Ishikawa (cell line): Measurements from ENCODE around the gene HFE.

Experiments
- CEBPB ChIP-seq: IDR thresholded peaks from 2 replicates; pipeline ENCODE4 v1.6.1; 2012
- CREB1 ChIP-seq: IDR thresholded peaks from 2 replicates; pipeline ENCODE4 v1.6.1; 2012; ENCODE audit warnings: low read depth
- EGR1 ChIP-seq: IDR thresholded peaks from 2 replicates; pipeline ENCODE4 v1.6.1; 2012
- EP300 ChIP-seq: IDR thresholded peaks from 2 replicates; pipeline ENCODE4 v1.6.1; 2012; ENCODE audit warnings: borderline replicate concordance
- FOXM1 ChIP-seq: IDR thresholded peaks from 2 replicates; pipeline ENCODE4 v1.6.1; 2012; ENCODE audit warnings: low read depth, borderline replicate concordance
- MAX ChIP-seq: IDR thresholded peaks from 2 replicates; pipeline ENCODE4 v1.6.1; 2012
- NFIC ChIP-seq: IDR thresholded peaks from 2 replicates; pipeline ENCODE4 v1.6.1; 2012
- RAD21 ChIP-seq: IDR thresholded peaks from 2 replicates; pipeline ENCODE4 v1.6.1; 2012; ENCODE audit warnings: low read depth
- REST ChIP-seq: IDR thresholded peaks from 2 replicates; pipeline ENCODE4 v1.6.1; 2012; ENCODE audit warnings: low read depth, mild to moderate bottlenecking
- TAF1 ChIP-seq: IDR thresholded peaks from 2 replicates; pipeline ENCODE4 v1.6.1; 2012; ENCODE audit warnings: low read depth, mild to moderate bottlenecking
- TCF12 ChIP-seq: IDR thresholded peaks from 2 replicates; pipeline ENCODE4 v1.6.1; 2012; ENCODE audit warnings: low read depth
- TEAD4 ChIP-seq: IDR thresholded peaks from 2 replicates; pipeline ENCODE4 v1.6.1; 2012
- YY1 ChIP-seq: IDR thresholded peaks from 2 replicates; pipeline ENCODE4 v1.6.1; 2012; ENCODE audit warnings: low read depth
- ZBTB7A ChIP-seq: IDR thresholded peaks from 2 replicates; pipeline ENCODE4 v1.6.1; 2012; ENCODE audit warnings: low read depth
- TF ChIP-seq, protein P1 (sequence below): IDR thresholded peaks from 2 replicates; pipeline ENCODE4 v1.6.1; 2012

HFE gene

GRCh38 chr6:26092443-26092842 is 5.2 kb downstream of the HFE start:
- TF ChIP-seq TCF12 = no peak
- no peak for TF ChIP-seq EGR1
- TF ChIP-seq CREB1 = no peak
- TF ChIP-seq TEAD4 = no peak
- no peak for TF ChIP-seq RAD21
- TF ChIP-seq NFIC = no peak
- TF ChIP-seq, protein P1, sequence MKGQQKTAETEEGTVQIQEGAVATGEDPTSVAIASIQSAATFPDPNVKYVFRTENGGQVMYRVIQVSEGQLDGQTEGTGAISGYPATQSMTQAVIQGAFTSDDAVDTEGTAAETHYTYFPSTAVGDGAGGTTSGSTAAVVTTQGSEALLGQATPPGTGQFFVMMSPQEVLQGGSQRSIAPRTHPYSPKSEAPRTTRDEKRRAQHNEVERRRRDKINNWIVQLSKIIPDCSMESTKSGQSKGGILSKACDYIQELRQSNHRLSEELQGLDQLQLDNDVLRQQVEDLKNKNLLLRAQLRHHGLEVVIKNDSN = no peak
- no peak for TF ChIP-seq REST
- no peak for TF ChIP-seq FOXM1
- no peak for TF ChIP-seq CEBPB
- TF ChIP-seq YY1 = no peak
- no peak for TF ChIP-seq TAF1
- TF ChIP-seq ZBTB7A = no peak

GRCh38 chr6:26094036-26094435 is 6.8 kb downstream of the HFE start:
- TF ChIP-seq REST (no peak), EP300 (no peak), CEBPB (no peak), YY1 (no peak), NFIC (no peak), RAD21 (no peak), FOXM1 (no peak), TCF12 (no peak), CREB1 (no peak), TEAD4 (no peak), EGR1 (no peak), TAF1 (no peak), MAX (no peak), ZBTB7A (no peak)
- TF ChIP-seq, protein P1 = no peak

- TF ChIP-seq RAD21 = peak; percentile 79
- TF ChIP-seq CEBPB = no peak
- TF ChIP-seq ZBTB7A = no peak
Measured at GRCh38 chr6:26097268-26097875, 10.1 kb downstream of the HFE start.

- TF ChIP-seq REST (no peak), FOXM1 (no peak), TEAD4 (no peak), NFIC (no peak), EP300 (no peak), YY1 (no peak), TCF12 (no peak), TAF1 (no peak), ZBTB7A (no peak), CEBPB (no peak), CREB1 (no peak), RAD21 (no peak), EGR1 (no peak)
- TF ChIP-seq, protein P1 = no peak
Measured at GRCh38 chr6:26103141-26103769, 16.0 kb downstream of the HFE start.
